Mesendoderm (in vitro differentiated cells): ENCODE measurements around the gene GATAD2A.
"Not testable (repeated sequence)": the region's sequence is repeated elsewhere in the genome, so short reads cannot be mapped to it uniquely, and the experiment has no call there.

Experiments
- DNase-seq: peaks from one replicate; pipeline ENCODE4 v3.0.0; 2013
- H2AK5ac ChIP-seq: 2 replicates; pipeline ENCODE4 v1.6.1; 2013; ENCODE audit warnings: low read length, inconsistent platforms
- H2BK120ac ChIP-seq: 2 replicates; pipeline ENCODE4 v1.6.1; 2013; ENCODE audit warnings: low read depth, mild to moderate bottlenecking, low read length, moderate library complexity, mixed read lengths
- H2BK15ac ChIP-seq: replicated peaks from 2 replicates; pipeline ENCODE4 v1.6.1; 2013; ENCODE audit warnings: low read depth, mild to moderate bottlenecking, moderate library complexity
- H2BK5ac ChIP-seq: 2 replicates; pipeline ENCODE4 v1.6.1; 2013; ENCODE audit warnings: low read length, inconsistent platforms
- H3K18ac ChIP-seq: 2 replicates; pipeline ENCODE4 v1.6.1; 2013; ENCODE audit warnings: mild to moderate bottlenecking, low read length, mixed read lengths
- H3K23ac ChIP-seq: one replicate; pipeline ENCODE4 v1.6.1; 2013; ENCODE audit warnings: low read length
- H3K27ac ChIP-seq: 2 replicates; pipeline ENCODE4 v1.5.1; 2013; ENCODE audit warnings: low read depth, mild to moderate bottlenecking, inconsistent platforms, low read length, moderate library complexity
- H3K27me3 ChIP-seq: 2 replicates; pipeline ENCODE4 v1.6.1; 2013; ENCODE audit warnings: low read length, control low read depth, mild to moderate bottlenecking, inconsistent platforms; ENCODE audit not compliant: insufficient read depth, poor library complexity
- H3K36me3 ChIP-seq: 2 replicates; pipeline ENCODE4 v1.6.1; 2013; ENCODE audit warnings: low read length, inconsistent platforms; ENCODE audit not compliant: control insufficient read depth, insufficient read depth
- H3K4ac ChIP-seq: one replicate; pipeline ENCODE4 v1.6.1; 2013; ENCODE audit warnings: low read depth, mild to moderate bottlenecking, low read length, moderate library complexity
- H3K4me1 ChIP-seq: 2 replicates; pipeline ENCODE4 v1.6.1; 2013; ENCODE audit warnings: low read depth, low read length, inconsistent platforms; ENCODE audit not compliant: control insufficient read depth
- H3K4me2 ChIP-seq: 2 replicates; pipeline ENCODE4 v1.6.1; 2013; ENCODE audit warnings: low read length
- H3K4me3 ChIP-seq: 2 replicates; pipeline ENCODE4 v1.5.1; 2013; ENCODE audit warnings: mild to moderate bottlenecking, low read length
- H3K56ac ChIP-seq: one replicate; pipeline ENCODE4 v1.6.1; 2013; ENCODE audit warnings: low read length
- H3K79me1 ChIP-seq: 2 replicates; pipeline ENCODE4 v1.6.1; 2013; ENCODE audit warnings: low read length, inconsistent platforms
- H3K79me2 ChIP-seq: 2 replicates; pipeline ENCODE4 v1.6.1; 2013; ENCODE audit warnings: mild to moderate bottlenecking, low read length; ENCODE audit not compliant: control insufficient read depth, insufficient read depth
- H3K9ac ChIP-seq: 2 replicates; pipeline ENCODE4 v1.6.1; 2013; ENCODE audit warnings: low read length, inconsistent platforms
- H4K5ac ChIP-seq: one replicate; pipeline ENCODE4 v1.6.1; 2013; ENCODE audit warnings: low read length
- H4K8ac ChIP-seq: one replicate; pipeline ENCODE4 v1.6.1; 2013; ENCODE audit warnings: low read depth, mild to moderate bottlenecking, control low read depth, low read length, moderate library complexity
- WGBS: extraction: QIAGEN DNeasy Blood & Tissue Kit; methylation state at CpG from one replicate; pipeline ENCODE4 v1.1.7; 2013; ENCODE audit warnings: low lambda C conversion rate, missing lambda C conversion rate; ENCODE audit not compliant: insufficient coverage; ENCODE audit errors: extremely low coverage; 5-methylcytosine and 5-hydroxymethylcytosine counted together

GATAD2A gene

DNA sequence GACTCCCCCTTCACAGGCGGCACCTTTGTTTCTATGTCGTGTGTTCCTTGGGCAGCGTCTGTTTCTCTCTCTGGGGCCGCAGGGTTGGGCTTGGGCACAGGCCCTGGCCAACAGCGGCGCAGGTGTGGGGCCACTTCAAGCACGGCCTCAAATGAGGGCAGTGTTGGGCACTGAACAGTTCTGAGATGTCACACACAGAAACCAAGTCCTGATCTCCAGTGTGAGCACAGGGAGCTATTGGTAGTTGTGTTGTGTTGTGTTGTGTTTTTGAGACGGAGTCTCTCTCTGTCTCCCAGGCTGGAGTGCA lies 42.7 kb downstream of the GATAD2A start:
- H4K8ac ChIP-seq = no peak overlapping the region
- no peak overlapping the region for H2BK15ac ChIP-seq
- H4K5ac ChIP-seq = no peak overlapping the region
- H2AK5ac ChIP-seq = no peak overlapping the region
- H3K4me3 ChIP-seq = no peak overlapping the region
- peaks cover 94% of the 10 kb centered on the region for H3K79me2 ChIP-seq
- no peak overlapping the region for H3K56ac ChIP-seq
- H3K27ac ChIP-seq = no peak overlapping the region
- no peaks in the 10 kb centered on the region for H3K36me3 ChIP-seq
- no peak overlapping the region for H3K18ac ChIP-seq
- WGBS = no CpG with 5 or more reads among the region's 8 CpGs
- H2BK5ac ChIP-seq = no peak overlapping the region
- no peak for DNase-seq
- no peak overlapping the region for H3K4ac ChIP-seq
- H3K79me1 ChIP-seq = peaks cover 53% of the 10 kb centered on the region
- no peak overlapping the region for H2BK120ac ChIP-seq
- H3K4me1 ChIP-seq = peaks cover 22% of the 10 kb centered on the region
- H3K23ac ChIP-seq = no peak overlapping the region
- no peak overlapping the region for H3K4me2 ChIP-seq
- H3K27me3 ChIP-seq = no peaks in the 10 kb centered on the region
- no peak overlapping the region for H3K9ac ChIP-seq

- H2BK5ac ChIP-seq = no peak overlapping the region
- no peak overlapping the region for H3K56ac ChIP-seq
- H2BK15ac ChIP-seq = no peak overlapping the region
- H3K9ac ChIP-seq = no peak overlapping the region
- no CpG with 5 or more reads among the region's 13 CpGs for WGBS
- no peaks in the 10 kb centered on the region for H3K27me3 ChIP-seq
- no peak for DNase-seq
- no peak overlapping the region for H3K18ac ChIP-seq
- no peak overlapping the region for H3K4me2 ChIP-seq
- no peak overlapping the region for H3K23ac ChIP-seq
- H2BK120ac ChIP-seq = no peak overlapping the region
- no peak overlapping the region for H3K4me3 ChIP-seq
- no peak overlapping the region for H4K8ac ChIP-seq
- peaks cover 89% of the 10 kb centered on the region for H3K79me2 ChIP-seq
- H3K4ac ChIP-seq = no peak overlapping the region
- H3K4me1 ChIP-seq = peaks cover 12% of the 10 kb centered on the region
- H3K79me1 ChIP-seq = peaks cover 45% of the 10 kb centered on the region
- no peaks in the 10 kb centered on the region for H3K36me3 ChIP-seq
- H4K5ac ChIP-seq = no peak overlapping the region
- no peak overlapping the region for H3K27ac ChIP-seq
- H2AK5ac ChIP-seq = no peak overlapping the region
Measured at GRCh38 chr19:19451429-19452242, 46.2 kb downstream of the GATAD2A start.

- Histone ChIP-seq H2AK5ac (no peak overlapping the region), H3K36me3 (no peaks in the 10 kb centered on the region), H3K79me1 (peaks cover 42% of the 10 kb centered on the region), H2BK5ac (no peak overlapping the region), H3K56ac (no peak overlapping the region), H3K27me3 (no peaks in the 10 kb centered on the region), H4K5ac (no peak overlapping the region), H3K18ac (no peak overlapping the region), H3K4me2 (no peak overlapping the region), H2BK15ac (no peak overlapping the region), H3K4me1 (peaks cover 5% of the 10 kb centered on the region), H3K4ac (no peak overlapping the region), H3K79me2 (peaks cover 87% of the 10 kb centered on the region), H2BK120ac (no peak overlapping the region), H3K23ac (no peak overlapping the region), H3K4me3 (no peak overlapping the region), H3K27ac (no peak overlapping the region), H4K8ac (no peak overlapping the region), H3K9ac (no peak overlapping the region)
- no peak for DNase-seq
- WGBS = no CpG with 5 or more reads among the region's 11 CpGs
Measured at GRCh38 chr19:19452243-19453124, 47.0 kb downstream of the GATAD2A start.

DNA sequence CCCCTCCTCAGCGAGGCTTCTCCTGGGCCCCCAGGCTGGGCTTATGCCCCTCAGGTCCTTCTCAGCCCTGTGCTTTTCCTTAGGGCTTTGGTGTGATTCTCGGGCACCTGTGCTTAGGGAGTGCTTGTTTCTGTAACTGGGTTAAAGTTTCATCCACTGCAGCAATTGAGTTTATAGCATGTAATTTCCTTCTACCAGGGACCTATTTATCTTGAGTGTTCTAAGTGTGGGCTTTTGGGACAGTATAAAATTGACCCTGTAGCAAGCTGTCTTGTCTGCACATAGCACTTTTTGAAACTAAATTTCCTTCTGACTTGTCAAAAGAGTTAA lies 47.6 kb downstream of the GATAD2A start:
- no CpG with 5 or more reads among the region's 2 CpGs for WGBS
- no peak for DNase-seq
- H3K79me1 ChIP-seq = peaks cover 39% of the 10 kb centered on the region

GRCh38 chr19:19455166-19455919 lies 49.9 kb downstream of the GATAD2A start:
- not testable (repeated sequence) for H3K4ac ChIP-seq, H3K4me1 ChIP-seq, H2BK120ac ChIP-seq, H3K56ac ChIP-seq, H4K5ac ChIP-seq, H2BK5ac ChIP-seq, H2AK5ac ChIP-seq, H2BK15ac ChIP-seq, H3K27ac ChIP-seq, H3K23ac ChIP-seq, H3K9ac ChIP-seq, H3K4me3 ChIP-seq, H3K18ac ChIP-seq, H3K4me2 ChIP-seq, DNase-seq, H3K36me3 ChIP-seq, H4K8ac ChIP-seq, H3K27me3 ChIP-seq
- Histone ChIP-seq H3K79me2 (peaks cover 85% of the 10 kb centered on the region), H3K79me1 (peaks cover 41% of the 10 kb centered on the region)
- no CpG with 5 or more reads among the region's 14 CpGs for WGBS

More for the DNA sequence above, 47.6 kb downstream of the GATAD2A start:
- H3K4ac ChIP-seq = no peak overlapping the region
- H3K23ac ChIP-seq = no peak overlapping the region
- H2AK5ac ChIP-seq = no peak overlapping the region
- no peak overlapping the region for H3K4me2 ChIP-seq
- H3K4me1 ChIP-seq = peaks cover 2% of the 10 kb centered on the region
- H4K5ac ChIP-seq = no peak overlapping the region
- H3K18ac ChIP-seq = no peak overlapping the region
- no peak overlapping the region for H3K9ac ChIP-seq
- H4K8ac ChIP-seq = no peak overlapping the region
- H3K56ac ChIP-seq = no peak overlapping the region
- no peak overlapping the region for H2BK5ac ChIP-seq
- no peak overlapping the region for H2BK120ac ChIP-seq
- peaks cover 87% of the 10 kb centered on the region for H3K79me2 ChIP-seq
- H3K4me3 ChIP-seq = no peak overlapping the region
- no peak overlapping the region for H2BK15ac ChIP-seq
- no peak overlapping the region for H3K27ac ChIP-seq
- H3K36me3 ChIP-seq = no peaks in the 10 kb centered on the region
- H3K27me3 ChIP-seq = no peaks in the 10 kb centered on the region
